Endodermal cell (in vitro differentiated cells): ENCODE results near the gene BHLHE23. TPM values are rescaled to one million over a fixed set of nuclear protein-coding genes. Genes with fewer than 3 reads are reported as not detected.

Source experiments
- DNase-seq: peaks from one replicate; pipeline ENCODE4 v3.0.0-alpha.2; 2017
- H3K27ac ChIP-seq: 2 replicates; pipeline ENCODE4 v1.5.1; 2013; ENCODE audit warnings: mild to moderate bottlenecking, low read depth, low read length, moderate library complexity
- H3K27me3 ChIP-seq: 2 replicates; pipeline ENCODE4 v1.6.1; 2013; ENCODE audit warnings: mild to moderate bottlenecking, low read length, moderate library complexity; ENCODE audit not compliant: insufficient read depth, control insufficient read depth, poor library complexity, severe bottlenecking
- H3K36me3 ChIP-seq: 2 replicates; pipeline ENCODE4 v1.7.0; 2013; ENCODE audit warnings: mild to moderate bottlenecking, low read length, moderate library complexity; ENCODE audit not compliant: control insufficient read depth, insufficient read depth
- H3K4me1 ChIP-seq: one replicate; pipeline ENCODE4 v1.7.0; 2013; ENCODE audit warnings: low read length; ENCODE audit not compliant: control insufficient read depth, insufficient read depth
- H3K4me3 ChIP-seq: 2 replicates; pipeline ENCODE4 v1.5.1; 2013; ENCODE audit warnings: mild to moderate bottlenecking, low read length, moderate library complexity
- H3K9ac ChIP-seq: 2 replicates; pipeline ENCODE4 v1.6.1; 2013; ENCODE audit warnings: mild to moderate bottlenecking, low read length, moderate library complexity; ENCODE audit not compliant: poor library complexity, severe bottlenecking; ENCODE audit errors: extremely low read depth
- H3K9me3 ChIP-seq: 2 replicates; pipeline ENCODE4 v1.6.1; 2013; ENCODE audit warnings: mild to moderate bottlenecking, low read length, moderate library complexity; ENCODE audit not compliant: control insufficient read depth
- H3K27ac Mint-ChIP-seq: 2 replicates; pipeline ENCODE4 v1.8.0; 2020; ENCODE audit warnings: mixed read lengths
- H3K27me3 Mint-ChIP-seq: 2 replicates; pipeline ENCODE4 v1.8.0; 2021; ENCODE audit warnings: mild to moderate bottlenecking, mixed read lengths; ENCODE audit not compliant: insufficient read depth
- H3K36me3 Mint-ChIP-seq: 2 replicates; pipeline ENCODE4 v1.8.0; 2020; ENCODE audit warnings: low read depth, mixed read lengths
- H3K4me1 Mint-ChIP-seq: 2 replicates; pipeline ENCODE4 v1.8.0; 2020; ENCODE audit warnings: mixed read lengths
- H3K4me3 Mint-ChIP-seq: 2 replicates; pipeline ENCODE4 v1.8.0; 2020; ENCODE audit warnings: mild to moderate bottlenecking, moderate library complexity, mixed read lengths
- H3K9me3 Mint-ChIP-seq: 2 replicates; pipeline ENCODE4 v1.8.0; 2020; ENCODE audit warnings: mild to moderate bottlenecking, mixed read lengths
- CTCF ChIP-seq: fragments of 200-600 bp; sonication (generic); conservative IDR thresholded peaks from 2 replicates; pipeline ENCODE4 v1.5.0; 2021; ENCODE audit warnings: antibody characterized with exemption, mild to moderate bottlenecking
- WGBS, 2 experiments: methylation state at CpG; one replicate each; pipeline versions ENCODE4 v1.1.5 to v1.1.7; 2013; ENCODE audit warnings: missing lambda C conversion rate in 2 of 2, mixed read lengths in 1 of 2; ENCODE audit not compliant: insufficient coverage in 1 of 2, insufficient read length in 1 of 2; 5-methylcytosine and 5-hydroxymethylcytosine counted together
- total RNA-seq, 2 donors: library from RNA; stranded (reverse); fragmentation: NEBNext Ultra II Directional in 1 of 2; extraction: Animal tissue kit (Norgen Biotek cat#: 25700) in 1 of 2; gene quantifications; 2 replicates in 1 of 2; 3 replicates in 1 of 2; pipeline ENCODE4 v1.2.1, GENCODE V29; 2021

Gene BHLHE23
- total RNA-seq, 2 donors from 2014 or later: not detected

DNA sequence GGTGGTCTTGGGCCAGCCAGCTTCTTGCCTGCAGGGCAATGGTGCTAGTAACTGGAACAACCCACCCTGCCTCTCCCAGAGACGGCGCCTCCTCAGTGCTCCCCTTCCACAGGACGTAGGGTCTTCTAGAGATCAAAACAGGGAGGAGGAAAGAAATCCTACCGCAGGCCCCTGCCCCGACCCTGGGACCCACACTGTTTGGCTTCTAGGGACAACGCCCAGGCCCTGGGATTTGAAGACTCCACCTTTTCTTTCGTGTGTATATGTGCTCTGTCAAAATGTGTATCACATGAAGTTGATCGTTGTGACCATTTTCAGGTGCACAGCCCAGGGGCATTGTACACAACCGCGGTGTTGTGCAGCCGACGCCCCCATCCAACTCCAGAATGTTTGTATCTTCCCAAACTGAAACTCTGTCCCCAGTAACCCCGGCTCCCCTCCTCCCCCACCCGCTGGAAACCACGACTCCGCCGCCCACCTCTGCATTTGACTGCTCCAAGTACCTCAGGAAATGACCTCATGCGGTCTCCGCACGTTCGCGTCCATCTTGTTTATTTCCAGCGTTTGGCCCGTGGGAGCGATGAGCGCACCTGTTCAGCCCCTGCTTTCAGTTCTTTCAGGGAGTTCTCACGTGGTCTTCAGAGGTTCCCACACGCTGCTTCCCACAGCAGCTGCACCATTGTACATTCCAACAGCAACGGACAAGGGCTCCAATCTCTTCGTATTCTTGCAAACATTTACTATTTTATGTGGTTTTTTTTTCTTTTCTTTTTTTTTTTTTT is 3.4 kb upstream of the BHLHE23 start:
- peaks cover 21% of the 10 kb centered on the region for H3K9me3 Mint-ChIP-seq
- no peak overlapping the region for H3K27ac Mint-ChIP-seq
- H3K4me3 ChIP-seq: no peak overlapping the region
- no peak overlapping the region for H3K27ac ChIP-seq
- no peaks in the 10 kb centered on the region for H3K36me3 ChIP-seq
- 48 to 65% methylated on average over 20 to 29 of the region's 30 CpGs for WGBS, 2 experiments
- DNase-seq: peak; percentile 43
- peaks cover 81% of the 10 kb centered on the region for H3K27me3 Mint-ChIP-seq
- peaks cover 3% of the 10 kb centered on the region for H3K36me3 Mint-ChIP-seq
- peaks cover 99% of the 10 kb centered on the region for H3K27me3 ChIP-seq
- no peak for TF ChIP-seq CTCF
- H3K4me3 Mint-ChIP-seq: no peak overlapping the region
- H3K9me3 ChIP-seq: peaks cover 19% of the 10 kb centered on the region
- H3K4me1 ChIP-seq: peaks cover 3% of the 10 kb centered on the region
- H3K4me1 Mint-ChIP-seq: no peaks in the 10 kb centered on the region
- H3K9ac ChIP-seq: no peak overlapping the region

DNA sequence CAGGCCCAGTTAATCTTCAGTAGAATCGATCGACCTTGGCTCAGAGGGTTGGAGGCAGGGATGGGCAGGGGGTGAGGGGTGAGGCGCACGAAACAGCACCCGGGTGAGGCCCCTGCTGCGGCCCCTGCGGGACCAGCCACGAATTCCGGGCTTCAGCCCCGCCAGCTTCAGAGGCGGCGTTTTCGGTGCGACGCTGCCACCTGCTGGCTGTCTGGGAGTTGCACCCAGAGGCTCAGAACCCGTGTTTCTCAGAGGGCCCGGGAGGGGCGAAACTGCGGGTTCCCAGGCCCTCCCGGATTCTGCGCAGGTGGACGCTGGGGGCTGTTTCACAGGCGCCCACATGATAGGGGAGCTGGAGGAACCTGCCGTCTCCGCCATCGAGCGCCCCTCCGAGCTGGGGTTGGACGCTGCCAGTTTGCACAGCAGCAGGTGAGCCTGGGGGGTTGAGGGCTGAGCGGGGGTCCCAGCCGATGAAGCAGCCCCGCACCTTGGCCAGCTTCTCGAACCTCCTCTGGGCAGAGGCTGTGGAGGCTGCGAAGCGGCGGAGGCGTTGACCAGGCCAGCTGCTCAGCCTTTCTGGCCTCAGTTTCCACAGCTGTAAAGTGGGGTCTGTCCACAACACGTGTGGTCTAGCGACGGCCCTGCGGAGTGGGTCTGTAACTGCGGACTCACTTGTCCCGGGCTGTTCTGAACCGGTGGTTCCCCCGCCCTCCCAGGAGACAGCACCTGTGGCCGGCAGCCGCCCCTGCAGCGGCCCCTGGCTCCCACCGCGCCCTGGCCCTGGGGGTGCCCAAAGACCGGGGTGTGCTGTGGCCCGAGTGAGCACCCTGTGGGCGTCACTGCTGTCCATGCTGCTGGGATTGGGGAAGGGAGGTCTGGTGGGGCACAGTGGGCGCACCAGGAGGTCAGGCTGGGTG is 2.5 kb upstream of the BHLHE23 start:
- Histone ChIP-seq H3K4me1 (peaks cover 3% of the 10 kb centered on the region), H3K36me3 (no peaks in the 10 kb centered on the region), H3K9me3 (peaks cover 19% of the 10 kb centered on the region), H3K27me3 (peaks cover 99% of the 10 kb centered on the region), H3K4me3 (no peak overlapping the region), H3K9ac (no peak overlapping the region), H3K27ac (no peak overlapping the region)
- Mint-ChIP-seq H3K27me3 (peaks cover 82% of the 10 kb centered on the region), H3K27ac (no peak overlapping the region), H3K4me3 (peak overlapping the region; percentile 26), H3K36me3 (peaks cover 3% of the 10 kb centered on the region), H3K9me3 (peaks cover 19% of the 10 kb centered on the region), H3K4me1 (no peaks in the 10 kb centered on the region)
- peak; percentile 96 for TF ChIP-seq CTCF
- WGBS, 2 experiments: 22 to 36% methylated on average over 24 to 54 of the region's 54 CpGs
- peak; percentile 94 for DNase-seq

DNA sequence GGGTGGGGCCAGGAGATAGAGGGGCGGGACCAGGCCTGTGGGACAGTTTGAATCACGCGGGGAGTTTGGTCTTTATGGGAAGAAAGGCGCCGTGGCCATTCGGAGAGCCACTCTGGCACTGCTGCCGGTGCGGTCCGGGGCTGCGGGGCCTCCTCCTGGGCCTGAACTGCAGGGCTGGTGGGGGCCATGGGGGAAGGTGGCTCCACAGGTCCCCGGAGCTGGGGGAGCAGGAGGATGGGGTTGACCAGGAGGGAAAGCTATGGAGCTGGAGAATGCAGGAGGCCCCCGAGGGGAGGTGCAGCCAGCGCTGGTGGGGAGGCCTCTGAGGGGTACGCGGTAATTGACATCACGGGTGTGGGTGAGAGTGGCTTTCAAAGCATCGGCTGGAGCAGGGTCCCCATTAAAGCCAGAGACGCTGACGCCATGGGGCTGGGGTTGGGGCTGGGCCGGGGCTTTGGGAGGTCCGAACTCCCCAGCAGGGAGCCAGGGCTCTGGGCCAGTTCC is 1.8 kb upstream of the BHLHE23 start:
- no peak overlapping the region for H3K27ac ChIP-seq
- peaks cover 12% of the 10 kb centered on the region for H3K9me3 ChIP-seq
- no peak overlapping the region for H3K4me3 ChIP-seq
- peak; percentile 56 for DNase-seq
- no peak overlapping the region for H3K9ac ChIP-seq
- Mint-ChIP-seq H3K36me3 (peaks cover 3% of the 10 kb centered on the region), H3K27me3 (peaks cover 82% of the 10 kb centered on the region), H3K27ac (no peak overlapping the region), H3K4me1 (peaks cover 3% of the 10 kb centered on the region), H3K9me3 (peaks cover 13% of the 10 kb centered on the region), H3K4me3 (peak overlapping the region; percentile 26)
- H3K36me3 ChIP-seq: no peaks in the 10 kb centered on the region
- no peak for TF ChIP-seq CTCF
- H3K4me1 ChIP-seq: peaks cover 3% of the 10 kb centered on the region
- WGBS, 2 experiments: 12 to 23% methylated on average over 10 to 21 of the region's 21 CpGs
- peaks cover 99% of the 10 kb centered on the region for H3K27me3 ChIP-seq
